ENCODE results near the gene PIP4K2A.

PIP4K2A gene

GRCh38 chr10:22665329-22665728 lies 49.0 kb downstream of the PIP4K2A start:
- DNase-seq (ENCODE audit: low read depth) = no peak

- no peak for DNase-seq (ENCODE audit: low read depth)
Measured at GRCh38 chr10:22662733-22663330, 51.5 kb downstream of the PIP4K2A start.

- no peak for DNase-seq (ENCODE audit: low read depth)
Measured at GRCh38 chr10:22659866-22660265, 54.5 kb downstream of the PIP4K2A start.

- no peak for DNase-seq (ENCODE audit: low read depth)
Measured at GRCh38 chr10:22658745-22659410, 55.5 kb downstream of the PIP4K2A start.

- no peak for DNase-seq (ENCODE audit: low read depth)
Measured at GRCh38 chr10:22657566-22658225, 56.7 kb downstream of the PIP4K2A start.

- no peak for DNase-seq (ENCODE audit: low read depth)
Measured at GRCh38 chr10:22657024-22657423, 57.4 kb downstream of the PIP4K2A start.

GRCh38 chr10:22656036-22656435 lies 58.3 kb downstream of the PIP4K2A start:
- DNase-seq (ENCODE audit: low read depth) = no peak

- no peak for DNase-seq (ENCODE audit: low read depth)
Measured at GRCh38 chr10:22655312-22655981, 58.9 kb downstream of the PIP4K2A start.

- DNase-seq (ENCODE audit: low read depth) = no peak
Measured at GRCh38 chr10:22652988-22653481, 61.3 kb downstream of the PIP4K2A start.

GRCh38 chr10:22651276-22651980 lies 63.0 kb downstream of the PIP4K2A start:
- DNase-seq (ENCODE audit: low read depth) = no peak

- DNase-seq (ENCODE audit: low read depth) = no peak
Measured at GRCh38 chr10:22649994-22650393, 64.4 kb downstream of the PIP4K2A start.

- DNase-seq (ENCODE audit: low read depth) = no peak
Measured at GRCh38 chr10:22649390-22649841, 65.0 kb downstream of the PIP4K2A start.

GRCh38 chr10:22648547-22648961 lies 65.8 kb downstream of the PIP4K2A start:
- DNase-seq (ENCODE audit: low read depth) = no peak

- DNase-seq (ENCODE audit: low read depth) = no peak
Measured at GRCh38 chr10:22647244-22647643, 67.1 kb downstream of the PIP4K2A start.

GRCh38 chr10:22646388-22646853 lies 68.0 kb downstream of the PIP4K2A start:
- no peak for DNase-seq (ENCODE audit: low read depth)

GRCh38 chr10:22644222-22644621 lies 70.2 kb downstream of the PIP4K2A start:
- DNase-seq (ENCODE audit: low read depth) = no peak

GRCh38 chr10:22643775-22644174 lies 70.6 kb downstream of the PIP4K2A start:
- DNase-seq (ENCODE audit: low read depth) = no peak

GRCh38 chr10:22643116-22643515 lies 71.3 kb downstream of the PIP4K2A start:
- no peak for DNase-seq (ENCODE audit: low read depth)

GRCh38 chr10:22641743-22642142 lies 72.6 kb downstream of the PIP4K2A start:
- DNase-seq (ENCODE audit: low read depth) = no peak

- no peak for DNase-seq (ENCODE audit: low read depth)
Measured at GRCh38 chr10:22640359-22640758, 74.0 kb downstream of the PIP4K2A start.

- DNase-seq (ENCODE audit: low read depth) = no peak
Measured at GRCh38 chr10:22638863-22639262, 75.5 kb downstream of the PIP4K2A start.

GRCh38 chr10:22637491-22637890 lies 76.9 kb downstream of the PIP4K2A start:
- DNase-seq (ENCODE audit: low read depth) = no peak
